Ishikawa (cell line): ENCODE results near the gene CLEC17A.

ENCODE experiments used
- EP300 ChIP-seq: IDR thresholded peaks from 2 replicates; pipeline ENCODE4 v1.6.1; 2012; ENCODE audit warnings: borderline replicate concordance
- RAD21 ChIP-seq: IDR thresholded peaks from 2 replicates; pipeline ENCODE4 v1.6.1; 2012; ENCODE audit warnings: low read depth

GRCh38 chr19:14576363-14576762, 6.5 kb upstream of the CLEC17A start:
- TF ChIP-seq RAD21 (no peak), EP300 (no peak)
